Prostate gland (tissue), 2 donors: ENCODE data around the gene DENND4A. TPM values are rescaled to one million over a fixed set of nuclear protein-coding genes. Genes with fewer than 3 reads are reported as not detected.
"Not testable (repeated sequence)": the region's sequence is repeated elsewhere in the genome, so short reads cannot be mapped to it uniquely, and the experiment has no call there.

ENCODE experiments used
- DNase-seq: peaks from one replicate; pipeline ENCODE4 v3.0.0-alpha.2; 2019; ENCODE audit warnings: low spot score
- H3K27ac ChIP-seq, 2 donors: fragments of 200-600 bp; sonication (generic); 2 replicates each; pipeline ENCODE4 v1.5.1; 2017 to 2019
- H3K27me3 ChIP-seq: fragments of 200-600 bp; sonication (generic); replicated peaks from 2 replicates; pipeline ENCODE4 v1.5.1; 2019; ENCODE audit not compliant: insufficient read depth
- H3K36me3 ChIP-seq, 2 donors: fragments of 200-600 bp; sonication (generic); 1 replicate in 1 of 2; 2 replicates in 1 of 2; pipeline versions ENCODE4 v1.5.1 to v1.8.1; 2017 to 2019
- H3K4me1 ChIP-seq: fragments of 200-600 bp; sonication (generic); replicated peaks from 2 replicates; pipeline ENCODE4 v1.5.1; 2019
- H3K4me3 ChIP-seq, 2 donors: fragments of 200-600 bp; sonication (generic); 2 replicates each; pipeline ENCODE4 v1.5.1; 2017 to 2019
- H3K9me3 ChIP-seq: fragments of 200-600 bp; sonication (generic); 2 replicates; pipeline ENCODE4 v1.5.1; 2017
- CTCF ChIP-seq, 4 experiments: fragments of 200-600 bp in 2 of 4; fragments of 450-650 bp in 2 of 4; sonication (generic) in 2 of 4; IDR thresholded peaks; 1 replicate in 3 of 4; 2 replicates in 1 of 4; pipeline ENCODE4 v1.5.1; 2016 to 2019; ENCODE audit warnings: antibody characterized with exemption in 4 of 4, mild to moderate bottlenecking in 2 of 4, moderate library complexity in 2 of 4
- POLR2A ChIP-seq: fragments of 450-650 bp; IDR thresholded peaks from one replicate; pipeline ENCODE4 v1.6.1; 2016; ENCODE audit warnings: antibody characterized with exemption, mild to moderate bottlenecking
- POLR2AphosphoS5 ChIP-seq: sonication (generic); formaldehyde crosslinking; IDR thresholded peaks from one replicate; pipeline ENCODE4 v1.6.1; 2017; ENCODE audit warnings: antibody characterized with exemption
- WGBS: methylation state at CpG from one replicate; pipeline ENCODE4 v1.1.5; 2018; 5-methylcytosine and 5-hydroxymethylcytosine counted together
- intact Hi-C: fragments of 100-400 bp; cut with DNase I; formaldehyde crosslinking; loops from one replicate; pipeline ENCODE4 v1.14.2; 2022
- total RNA-seq, 2 donors: library from RNA; depleted of rRNA; stranded (reverse); fragments of >200 nt; gene quantifications; one replicate each; pipeline ENCODE4 v1.1.0, GENCODE V29; 2016

DENND4A gene
- total RNA-seq, 2 donors from 2014 or later: 24.5 to 49.6 TPM

GRCh38 chr15:65789105-65789504 lies 3.0 kb downstream of the DENND4A start:
- Histone ChIP-seq H3K27me3 (no peaks in the 10 kb centered on the region), H3K9me3 (no peaks in the 10 kb centered on the region), H3K27ac (no peak overlapping the region), H3K36me3 (no peaks in the 10 kb centered on the region), H3K4me3 (no peak overlapping the region), H3K4me1 (no peaks in the 10 kb centered on the region)
- no peak for DNase-seq
- intact Hi-C loops: no loop called here
- no peak for TF ChIP-seq POLR2AphosphoS5
- no peak for TF ChIP-seq POLR2A
- no peak for TF ChIP-seq CTCF (IDR thresholded peaks at IDR 0.05)
- WGBS: 98% methylated on average over 3 of the region's 3 CpGs

GRCh38 chr15:65787260-65787659 lies 4.8 kb downstream of the DENND4A start:
- TF ChIP-seq CTCF (IDR thresholded peaks at IDR 0.05) (no peak), POLR2AphosphoS5 (no peak), POLR2A (no peak)
- H3K27ac ChIP-seq: no peak overlapping the region
- no peak for DNase-seq
- 56% methylated on average over 2 of the region's 2 CpGs for WGBS
- H3K4me3 ChIP-seq: no peak overlapping the region
- intact Hi-C loops: no loop called here
- H3K36me3 ChIP-seq: no peaks in the 10 kb centered on the region
- H3K9me3 ChIP-seq: no peaks in the 10 kb centered on the region
- no peaks in the 10 kb centered on the region for H3K27me3 ChIP-seq
- no peaks in the 10 kb centered on the region for H3K4me1 ChIP-seq

GRCh38 chr15:65785151-65785550 lies 6.9 kb downstream of the DENND4A start:
- no peak overlapping the region for H3K4me3 ChIP-seq
- H3K4me1 ChIP-seq: no peaks in the 10 kb centered on the region
- H3K36me3 ChIP-seq: no peaks in the 10 kb centered on the region
- intact Hi-C loops: no loop called here
- 82% methylated on average over 6 of the region's 6 CpGs for WGBS
- no peak overlapping the region for H3K27ac ChIP-seq
- H3K9me3 ChIP-seq: no peaks in the 10 kb centered on the region
- H3K27me3 ChIP-seq: no peaks in the 10 kb centered on the region
- no peak for DNase-seq
- no peak for TF ChIP-seq CTCF (IDR thresholded peaks at IDR 0.05)
- TF ChIP-seq POLR2AphosphoS5: no peak
- TF ChIP-seq POLR2A: no peak

GRCh38 chr15:65783872-65784271 lies 8.2 kb downstream of the DENND4A start:
- intact Hi-C loops: no loop called here
- Histone ChIP-seq H3K27ac (no peak overlapping the region), H3K27me3 (no peaks in the 10 kb centered on the region), H3K4me1 (no peaks in the 10 kb centered on the region), H3K36me3 (no peaks in the 10 kb centered on the region), H3K9me3 (no peaks in the 10 kb centered on the region), H3K4me3 (no peak overlapping the region)
- 90% methylated on average over 5 of the region's 5 CpGs for WGBS
- DNase-seq: no peak
- TF ChIP-seq POLR2A (no peak), CTCF (IDR thresholded peaks at IDR 0.05) (no peak)

- no peaks in the 10 kb centered on the region for H3K36me3 ChIP-seq
- 87% methylated on average over 5 of the region's 5 CpGs for WGBS
- H3K4me1 ChIP-seq: no peaks in the 10 kb centered on the region
- no peak overlapping the region for H3K27ac ChIP-seq
- H3K27me3 ChIP-seq: no peaks in the 10 kb centered on the region
- TF ChIP-seq CTCF (IDR thresholded peaks at IDR 0.05) (no peak), POLR2A (no peak), POLR2AphosphoS5 (no peak)
- intact Hi-C loops: no loop called here
- no peak overlapping the region for H3K4me3 ChIP-seq
- H3K9me3 ChIP-seq: no peaks in the 10 kb centered on the region
- DNase-seq: no peak
Observed at GRCh38 chr15:65782096-65782495, 10.0 kb downstream of the DENND4A start.

- H3K36me3 ChIP-seq, DNase-seq, H3K27me3 ChIP-seq, H3K4me3 ChIP-seq, H3K9me3 ChIP-seq, H3K4me1 ChIP-seq, intact Hi-C loops, H3K27ac ChIP-seq: not testable (repeated sequence)
- 81% methylated on average over 9 of the region's 9 CpGs for WGBS
Observed at GRCh38 chr15:65778701-65779100, 13.4 kb downstream of the DENND4A start.
